Epithelial cell of esophagus (primary cell): ENCODE measurements around the gene RCL1.

Experiments used
- DNase-seq: peaks from one replicate; pipeline ENCODE4 v3.0.0; 2010; ENCODE audit warnings: low read depth
- H3K4me3 ChIP-seq: 2 replicates; pipeline ENCODE4 v1.5.1; 2011; ENCODE audit warnings: mild to moderate bottlenecking, low read length, control low read depth
- CTCF ChIP-seq: IDR thresholded peaks from 2 replicates; pipeline ENCODE4 v1.5.1; 2011; ENCODE audit warnings: low read depth, mild to moderate bottlenecking, low read length, control low read depth, inconsistent platforms; ENCODE audit not compliant: insufficient read depth; ENCODE audit errors: missing control alignments

RCL1 gene

GRCh38 chr9:4842734-4843133, 50.0 kb downstream of the RCL1 start:
- no peak for TF ChIP-seq CTCF
- H3K4me3 ChIP-seq = no peak overlapping the region
- no peak for DNase-seq

- no peak overlapping the region for H3K4me3 ChIP-seq
- TF ChIP-seq CTCF = no peak
- no peak for DNase-seq
Measured at GRCh38 chr9:4844056-4844838, 51.5 kb downstream of the RCL1 start.

- peak; percentile 43 for TF ChIP-seq CTCF
- no peak overlapping the region for H3K4me3 ChIP-seq
- DNase-seq = no peak
Measured at GRCh38 chr9:4849369-4849768, 56.6 kb downstream of the RCL1 start.

GRCh38 chr9:4850603-4851310, 58.0 kb downstream of the RCL1 start:
- DNase-seq = no peak
- no peak overlapping the region for H3K4me3 ChIP-seq
- no peak for TF ChIP-seq CTCF

- DNase-seq = no peak
- no peak for TF ChIP-seq CTCF
- H3K4me3 ChIP-seq = no peak overlapping the region
Measured at GRCh38 chr9:4852419-4852818, 59.7 kb downstream of the RCL1 start.

GRCh38 chr9:4854265-4854590, 61.5 kb downstream of the RCL1 start:
- no peak for DNase-seq
- H3K4me3 ChIP-seq = no peak overlapping the region
- TF ChIP-seq CTCF = no peak
